BLaER1 treated with 17β-estradiol and CSF1 and Interleukin-3, amounts not matched to agents 10 nM and 100 nM (cell line): ENCODE data around the gene KAT6B.

Experiments used
- H3K27ac ChIP-seq, 11 experiments: shearing (Covaris generic); formaldehyde crosslinking; 2 replicates each; pipeline ENCODE4 v1.8.1; 2022
- H3K27me3 ChIP-seq, 11 experiments: shearing (Covaris generic); formaldehyde crosslinking; 2 replicates each; pipeline ENCODE4 v1.8.1; 2022
- H3K36me3 ChIP-seq, 11 experiments: shearing (Covaris generic); formaldehyde crosslinking; 2 replicates each; pipeline ENCODE4 v1.8.1; 2022
- H3K4me1 ChIP-seq, 10 experiments: shearing (Covaris generic); formaldehyde crosslinking; 2 replicates each; pipeline ENCODE4 v1.8.1; 2022
- H3K4me2 ChIP-seq, 11 experiments: shearing (Covaris generic); formaldehyde crosslinking; 2 replicates each; pipeline ENCODE4 v1.8.1; 2022
- H3K4me3 ChIP-seq, 10 experiments: shearing (Covaris generic); formaldehyde crosslinking; 2 replicates each; pipeline ENCODE4 v1.8.1; 2022
- H3K9ac ChIP-seq, 11 experiments: shearing (Covaris generic); formaldehyde crosslinking; 2 replicates each; pipeline ENCODE4 v1.8.1; 2022
- H3K9me3 ChIP-seq, 11 experiments: shearing (Covaris generic); formaldehyde crosslinking; replicated peaks in 1 of 11; 2 replicates each; pipeline ENCODE4 v1.8.1; 2022
- H4K20me1 ChIP-seq, 11 experiments: shearing (Covaris generic); formaldehyde crosslinking; 2 replicates each; pipeline ENCODE4 v1.8.1; 2022
- Cebpa-rat ChIP-seq, 11 experiments: shearing (Covaris generic); IDR thresholded peaks; 2 replicates each; pipeline ENCODE4 v1.8.1; 2022

KAT6B gene

DNA sequence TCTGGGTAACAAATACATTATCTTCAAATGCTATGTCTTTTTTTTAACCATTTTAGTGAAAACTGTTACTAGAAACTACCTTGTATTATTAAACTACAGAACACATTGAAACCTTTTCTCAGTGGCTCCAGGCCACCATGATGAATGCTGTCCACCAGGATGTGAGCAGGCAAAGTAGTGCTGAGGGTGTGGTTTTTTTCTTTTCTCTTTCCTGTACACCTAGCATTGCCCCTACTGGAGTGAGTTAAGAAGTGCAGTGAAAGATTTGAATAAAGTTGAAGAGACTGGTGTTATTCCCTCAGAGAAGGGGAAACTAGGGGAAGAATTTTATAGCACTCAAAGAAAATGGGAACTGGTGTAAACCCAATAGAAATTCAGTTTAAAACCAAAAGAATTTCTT, 165.0 kb downstream of the KAT6B start:
- H3K4me1 ChIP-seq, result peaks cover 0 to 13% (median 0%) of the 10 kb centered on the region in 10 experiments; a peak in 4 of 20 replicates
- H3K9me3 ChIP-seq, result peaks cover 0 to 7% (median 0%) of the 10 kb centered on the region in 11 experiments; a peak in 1 of 22 replicates
- no peak overlapping the region for H3K27ac ChIP-seq
- no peak for TF ChIP-seq Cebpa-rat (IDR thresholded peaks at IDR 0.05)
- no peak overlapping the region for H3K4me2 ChIP-seq
- H4K20me1 ChIP-seq, result no peaks in the 10 kb centered on the region
- no peak overlapping the region for H3K4me3 ChIP-seq
- H3K9ac ChIP-seq, result no peak overlapping the region
- peaks cover 57 to 100% (median 85%) of the 10 kb centered on the region in 11 experiments for H3K36me3 ChIP-seq
- H3K27me3 ChIP-seq, result no peaks in the 10 kb centered on the region

DNA sequence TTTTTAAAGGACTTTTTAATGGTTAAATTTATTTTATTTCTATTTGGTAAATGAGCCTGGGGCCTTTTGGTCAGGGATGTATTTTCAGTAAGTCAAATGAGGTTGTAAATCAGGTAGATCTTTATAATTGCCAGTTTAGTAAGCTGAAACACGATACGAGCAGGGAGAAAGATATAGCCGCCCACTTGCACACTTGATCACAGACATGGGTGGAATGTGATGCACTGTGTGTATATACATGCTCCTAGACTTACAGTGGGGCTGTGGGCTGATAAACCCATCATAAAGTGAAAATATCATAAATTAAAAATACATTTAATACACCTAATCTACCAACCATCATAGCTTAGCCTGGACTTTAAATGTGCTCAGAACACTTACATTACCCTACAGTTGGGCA, 165.7 kb downstream of the KAT6B start:
- no peak overlapping the region for H3K4me2 ChIP-seq
- no peaks in the 10 kb centered on the region for H3K27me3 ChIP-seq
- peaks cover 0 to 7% (median 0%) of the 10 kb centered on the region in 11 experiments; a peak in 1 of 22 replicates for H3K9me3 ChIP-seq
- no peaks in the 10 kb centered on the region for H4K20me1 ChIP-seq
- peaks cover 0 to 13% (median 0%) of the 10 kb centered on the region in 10 experiments; a peak in 4 of 20 replicates for H3K4me1 ChIP-seq
- peaks cover 57 to 99% (median 81%) of the 10 kb centered on the region in 11 experiments for H3K36me3 ChIP-seq
- no peak for TF ChIP-seq Cebpa-rat (IDR thresholded peaks at IDR 0.05)
- no peak overlapping the region for H3K27ac ChIP-seq
- H3K9ac ChIP-seq, result no peak overlapping the region
- no peak overlapping the region for H3K4me3 ChIP-seq

DNA sequence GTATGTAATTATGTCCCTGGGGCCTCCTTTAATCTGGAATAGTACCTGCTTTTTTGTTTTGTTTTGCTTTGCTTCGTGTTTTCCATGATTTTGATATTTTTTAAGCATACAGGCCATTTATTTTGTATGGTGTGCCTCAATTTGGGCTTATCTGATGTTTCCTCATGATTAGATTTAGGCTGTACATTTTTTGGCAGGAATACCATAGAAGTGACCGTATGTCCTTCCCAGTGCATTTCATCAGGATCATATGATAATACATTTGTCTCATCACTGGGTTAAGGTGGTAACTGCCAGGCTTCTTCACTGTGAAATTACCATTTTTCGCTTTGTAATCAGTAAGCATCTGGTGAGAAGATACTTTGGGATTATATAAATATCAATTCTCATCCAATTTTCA, 167.2 kb downstream of the KAT6B start:
- Histone ChIP-seq H3K4me2 (no peak overlapping the region), H3K36me3 (peaks cover 55 to 99% (median 80%) of the 10 kb centered on the region in 11 experiments), H4K20me1 (no peaks in the 10 kb centered on the region), H3K9ac (no peak overlapping the region), H3K27me3 (no peaks in the 10 kb centered on the region), H3K4me3 (no peak overlapping the region), H3K27ac (no peak overlapping the region), H3K9me3 (peaks cover 0 to 7% (median 0%) of the 10 kb centered on the region in 11 experiments; a peak in 1 of 22 replicates), H3K4me1 (no peaks in the 10 kb centered on the region)
- no peak for TF ChIP-seq Cebpa-rat (IDR thresholded peaks at IDR 0.05)

DNA sequence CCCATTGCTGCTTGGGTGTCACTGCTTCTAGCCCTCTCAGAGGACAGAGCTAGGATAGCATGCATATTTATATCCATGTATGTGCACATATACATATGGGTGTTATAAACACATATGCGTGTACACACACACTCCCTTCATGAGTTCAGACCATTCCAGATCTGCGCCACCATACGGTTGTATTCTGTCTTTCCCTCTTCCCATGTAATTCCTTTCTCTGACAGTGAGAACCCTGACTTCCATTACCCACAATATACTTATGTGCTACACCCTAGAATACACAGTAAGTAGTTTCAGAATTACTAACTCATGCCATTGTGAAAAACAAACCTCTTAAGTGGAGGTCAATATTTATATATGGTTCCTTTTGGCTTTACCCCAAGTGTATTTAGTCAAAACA, 168.5 kb downstream of the KAT6B start:
- peaks cover 0 to under 1% (median 0%) of the 10 kb centered on the region in 10 experiments; a peak in 1 of 20 replicates for H3K4me1 ChIP-seq
- no peak for TF ChIP-seq Cebpa-rat (IDR thresholded peaks at IDR 0.05)
- no peak overlapping the region for H3K4me3 ChIP-seq
- H3K9me3 ChIP-seq, result peaks cover 0 to 7% (median 0%) of the 10 kb centered on the region in 11 experiments; a peak in 1 of 22 replicates
- H3K36me3 ChIP-seq, result peaks cover 53 to 95% (median 79%) of the 10 kb centered on the region in 11 experiments
- no peak overlapping the region for H3K9ac ChIP-seq
- no peak overlapping the region for H3K4me2 ChIP-seq
- H3K27me3 ChIP-seq, result no peaks in the 10 kb centered on the region
- no peaks in the 10 kb centered on the region for H4K20me1 ChIP-seq
- H3K27ac ChIP-seq, result no peak overlapping the region

DNA sequence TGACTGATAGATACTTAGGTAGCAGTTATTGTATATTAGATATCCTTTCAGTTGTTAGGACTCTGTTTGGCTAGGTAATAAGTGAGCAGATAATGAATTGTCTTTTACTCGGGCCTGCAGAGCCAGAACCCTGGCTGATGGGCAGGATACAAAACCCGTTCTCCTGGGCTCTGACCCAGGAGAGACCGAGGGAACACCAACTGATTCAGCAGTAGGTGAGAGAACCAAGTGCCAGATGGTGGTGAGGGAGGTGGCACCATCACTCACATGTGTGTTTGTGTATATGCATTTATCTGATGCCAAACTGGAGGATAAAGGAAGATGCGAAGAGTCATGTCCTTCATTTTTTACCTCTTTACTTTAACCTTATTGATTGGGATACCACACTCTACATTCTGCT, 169.4 kb downstream of the KAT6B start:
- Histone ChIP-seq H4K20me1 (no peaks in the 10 kb centered on the region), H3K4me3 (no peak overlapping the region), H3K9me3 (peaks cover 0 to 7% (median 0%) of the 10 kb centered on the region in 11 experiments; a peak in 1 of 22 replicates), H3K27me3 (no peaks in the 10 kb centered on the region), H3K36me3 (peaks cover 48 to 94% (median 75%) of the 10 kb centered on the region in 11 experiments), H3K4me1 (peaks cover 0 to 10% (median 4%) of the 10 kb centered on the region in 10 experiments; a peak in 14 of 20 replicates), H3K4me2 (no peak overlapping the region), H3K9ac (no peak overlapping the region), H3K27ac (no peak overlapping the region)
- TF ChIP-seq Cebpa-rat (IDR thresholded peaks at IDR 0.05), result no peak

DNA sequence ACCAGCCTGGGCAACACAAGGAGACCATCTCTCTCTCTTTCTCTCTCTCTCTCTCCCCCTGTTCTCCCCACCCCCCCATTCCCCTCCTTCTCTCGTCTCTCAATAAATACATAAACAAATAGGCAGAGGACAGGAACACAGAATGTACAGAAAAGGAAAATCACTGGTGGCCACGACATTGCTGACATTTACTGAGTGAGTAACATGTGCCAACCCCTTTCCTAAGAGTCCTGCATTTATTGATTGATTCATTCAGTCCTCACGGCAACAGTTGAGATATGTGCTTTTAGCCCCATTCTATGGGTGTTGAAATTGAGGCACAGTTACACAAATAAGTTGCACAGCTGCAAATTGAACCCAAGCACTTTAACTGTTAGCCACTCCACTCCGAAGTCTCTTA, 170.8 kb downstream of the KAT6B start:
- TF ChIP-seq Cebpa-rat (IDR thresholded peaks at IDR 0.05), result no peak
- H3K36me3 ChIP-seq, result peaks cover 49 to 93% (median 72%) of the 10 kb centered on the region in 11 experiments
- H3K9me3 ChIP-seq, result peaks cover 0 to 7% (median 0%) of the 10 kb centered on the region in 11 experiments; a peak in 1 of 22 replicates
- H3K27me3 ChIP-seq, result no peaks in the 10 kb centered on the region
- H3K9ac ChIP-seq, result no peak overlapping the region
- H3K27ac ChIP-seq, result no peak overlapping the region
- H3K4me2 ChIP-seq, result no peak overlapping the region
- H3K4me3 ChIP-seq, result no peak overlapping the region
- H3K4me1 ChIP-seq, result peaks cover 0 to 13% (median 9%) of the 10 kb centered on the region in 10 experiments; a peak in 14 of 20 replicates
- no peaks in the 10 kb centered on the region for H4K20me1 ChIP-seq

DNA sequence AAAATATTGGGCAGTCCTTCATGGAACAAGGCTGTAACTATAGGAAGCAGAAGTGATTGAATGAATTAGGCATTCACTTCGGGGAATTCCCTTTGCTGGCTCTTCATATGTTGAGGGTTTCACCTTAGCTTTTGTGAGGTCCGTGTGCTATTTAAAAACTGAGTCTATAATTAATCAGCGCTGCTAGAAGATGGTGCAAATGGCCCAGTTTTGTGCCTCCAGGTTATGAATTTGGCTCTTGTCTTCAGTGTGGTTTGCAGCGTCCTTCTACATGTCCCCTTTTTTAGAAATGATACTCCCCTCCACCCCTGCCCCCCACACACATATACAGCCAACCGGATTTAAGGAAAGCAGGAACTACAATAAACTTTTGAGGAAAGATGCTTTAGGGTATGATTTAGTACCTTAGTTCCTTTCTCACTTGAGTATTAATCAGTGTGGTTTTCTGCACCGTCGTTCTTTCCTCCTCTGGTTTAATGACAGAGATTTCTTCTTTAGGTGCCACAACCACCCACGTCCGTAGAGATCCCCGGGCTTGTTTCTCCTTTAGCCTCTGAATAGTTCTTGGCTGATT, 174.4 kb downstream of the KAT6B start:
- Histone ChIP-seq H3K36me3 (peaks cover 24 to 78% (median 47%) of the 10 kb centered on the region in 11 experiments; a peak in 21 of 22 replicates), H4K20me1 (no peaks in the 10 kb centered on the region), H3K27ac (no peak overlapping the region), H3K4me1 (peaks cover 0 to 13% (median 9%) of the 10 kb centered on the region in 10 experiments; a peak in 14 of 20 replicates), H3K4me2 (peak overlapping the region in 2 of 11 experiments; percentile 7 to 31; a peak in 1 of 22 replicates), H3K9ac (no peak overlapping the region), H3K4me3 (no peak overlapping the region), H3K9me3 (peaks cover 0 to 4% (median 0%) of the 10 kb centered on the region in 11 experiments; a peak in 1 of 22 replicates), H3K27me3 (no peaks in the 10 kb centered on the region)
- no peak for TF ChIP-seq Cebpa-rat (IDR thresholded peaks at IDR 0.05)

DNA sequence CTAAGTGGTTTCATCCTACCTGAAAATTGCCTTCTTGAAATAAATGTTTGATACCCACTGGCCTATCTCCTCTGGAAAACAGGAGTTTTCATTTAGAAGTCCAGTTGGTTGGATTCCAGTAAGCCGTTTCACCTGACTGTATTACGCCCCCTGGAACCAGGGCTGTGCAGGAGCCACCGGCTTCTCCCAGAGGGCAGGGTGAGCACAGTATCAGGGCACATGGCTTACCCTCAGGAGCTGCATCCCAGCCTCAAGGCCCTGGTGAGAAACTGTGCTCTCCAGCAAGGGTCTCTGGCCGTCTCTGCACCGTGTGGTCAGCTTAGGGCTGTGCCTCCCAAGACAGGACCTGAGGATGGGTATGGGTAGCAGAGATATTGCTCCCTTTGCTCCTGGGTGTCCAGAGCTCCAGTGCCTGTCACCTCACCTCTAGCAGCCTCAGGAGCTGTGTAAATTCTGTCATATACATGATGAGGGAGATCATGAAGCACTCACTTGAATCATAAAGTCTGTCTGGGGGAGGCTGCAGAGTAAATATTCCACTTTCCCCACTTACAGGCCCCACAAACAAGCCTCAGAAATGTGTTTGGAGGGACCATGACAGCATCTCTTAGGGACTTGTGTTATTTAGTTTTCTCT, 175.4 kb downstream of the KAT6B start:
- no peaks in the 10 kb centered on the region for H4K20me1 ChIP-seq
- no peak overlapping the region for H3K9ac ChIP-seq
- no peaks in the 10 kb centered on the region for H3K27me3 ChIP-seq
- no peak overlapping the region for H3K4me3 ChIP-seq
- H3K36me3 ChIP-seq, result peaks cover 25 to 82% (median 51%) of the 10 kb centered on the region in 11 experiments; a peak in 21 of 22 replicates
- H3K4me1 ChIP-seq, result peaks cover 0 to 13% (median 9%) of the 10 kb centered on the region in 10 experiments; a peak in 14 of 20 replicates
- no peak overlapping the region for H3K4me2 ChIP-seq
- H3K27ac ChIP-seq, result no peak overlapping the region
- no peak for TF ChIP-seq Cebpa-rat (IDR thresholded peaks at IDR 0.05)
- H3K9me3 ChIP-seq, result no peaks in the 10 kb centered on the region

DNA sequence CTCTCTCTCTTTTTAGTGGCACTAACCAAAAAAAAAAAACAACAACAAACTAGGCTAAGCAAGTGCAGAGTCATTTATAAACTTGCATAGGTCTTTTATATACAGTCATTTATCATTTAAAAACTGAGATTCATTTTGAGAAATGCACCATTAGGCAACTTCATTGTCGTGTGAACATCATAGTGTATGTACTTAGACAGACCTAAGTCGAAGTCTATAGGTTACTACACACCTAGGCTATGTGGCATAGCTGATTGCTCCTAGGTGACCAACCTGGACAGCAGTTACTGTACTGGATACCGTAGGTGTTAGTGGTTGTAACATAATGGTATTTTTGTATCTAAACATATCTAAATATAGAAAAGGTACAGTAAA, 175.9 kb downstream of the KAT6B start:
- Histone ChIP-seq H3K36me3 (peaks cover 21 to 82% (median 48%) of the 10 kb centered on the region in 11 experiments; a peak in 21 of 22 replicates), H3K27ac (no peak overlapping the region), H3K4me1 (peaks cover 0 to 13% (median 9%) of the 10 kb centered on the region in 10 experiments; a peak in 14 of 20 replicates), H3K4me2 (no peak overlapping the region), H4K20me1 (no peaks in the 10 kb centered on the region), H3K9me3 (no peaks in the 10 kb centered on the region), H3K9ac (no peak overlapping the region), H3K4me3 (no peak overlapping the region), H3K27me3 (no peaks in the 10 kb centered on the region)
- TF ChIP-seq Cebpa-rat (IDR thresholded peaks at IDR 0.05), result no peak
